ENCODE data around the gene SRRT.

DNA sequence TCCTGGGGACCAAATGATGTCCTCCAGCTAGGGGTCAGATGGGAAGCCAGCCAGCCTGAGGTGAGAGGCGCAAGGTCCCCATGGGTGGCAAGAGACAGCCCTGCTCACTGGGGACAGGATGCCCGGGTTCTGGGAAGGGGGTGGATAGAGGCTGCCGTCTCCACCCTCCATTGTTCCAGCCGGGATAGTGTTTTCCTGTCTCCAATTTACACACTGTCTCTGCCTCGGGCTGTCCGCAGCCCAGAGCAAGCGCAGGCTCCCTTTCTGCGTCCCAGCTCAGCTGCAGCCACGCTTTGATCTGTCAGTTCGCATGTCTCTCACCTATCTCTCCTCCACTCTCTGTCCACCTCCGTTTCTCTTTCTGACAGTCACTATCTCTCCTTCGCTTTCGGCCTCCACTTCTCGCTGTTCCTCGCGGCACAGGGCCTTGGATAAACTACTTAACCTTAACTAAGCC is 49.7 kb upstream of the SRRT start:
- TF ChIP-seq CTCF (IDR thresholded peaks at IDR 0.05): no peak
- peak; percentile 64 to 69 for TF ChIP-seq POLR2AphosphoS5 (IDR thresholded peaks at IDR 0.05)
- TF ChIP-seq POLR2A (IDR thresholded peaks at IDR 0.05): no peak
- no peak for TF ChIP-seq EP300 (IDR thresholded peaks at IDR 0.05)

Data from upper lobe of left lung (tissue), 4 donors.